Neural progenitor cell (in vitro differentiated cells): ENCODE results near the gene HUS1B. TPM values are rescaled to one million over a fixed set of nuclear protein-coding genes. Genes with fewer than 3 reads are reported as not detected.

Experiments
- DNase-seq: peaks from one replicate; pipeline ENCODE4 v3.0.0-alpha.2; 2016; ENCODE audit warnings: low spot score
- H2AFZ ChIP-seq: fragments of 200-600 bp; sonication (generic); replicated peaks from 2 replicates; pipeline ENCODE4 v1.6.1; 2016; ENCODE audit warnings: antibody characterized with exemption
- H3F3A ChIP-seq: fragments of 200-600 bp; sonication (generic); 2 replicates; pipeline ENCODE4 v1.6.1; 2016; ENCODE audit warnings: antibody characterized with exemption, low read depth
- H3K27ac ChIP-seq: fragments of 200-600 bp; sonication (generic); 2 replicates; pipeline ENCODE4 v1.5.1; 2016; ENCODE audit warnings: mild to moderate bottlenecking
- H3K27me3 ChIP-seq: fragments of 200-600 bp; sonication (generic); 2 replicates; pipeline ENCODE4 v1.6.1; 2016; ENCODE audit warnings: mild to moderate bottlenecking, moderate library complexity
- H3K36me3 ChIP-seq: fragments of 200-600 bp; sonication (generic); 2 replicates; pipeline ENCODE4 v1.5.1; 2016
- H3K4me1 ChIP-seq: fragments of 200-600 bp; sonication (generic); 2 replicates; pipeline ENCODE4 v1.6.1; 2016; ENCODE audit warnings: mixed run types
- H3K4me2 ChIP-seq: fragments of 200-600 bp; sonication (generic); 2 replicates; pipeline ENCODE4 v1.6.1; 2016
- H3K4me3 ChIP-seq: fragments of 200-600 bp; sonication (generic); 2 replicates; pipeline ENCODE4 v1.5.1; 2016
- H3K79me2 ChIP-seq: fragments of 200-600 bp; sonication (generic); 2 replicates; pipeline ENCODE4 v1.6.1; 2016; ENCODE audit warnings: low read depth
- H3K9ac ChIP-seq: fragments of 200-600 bp; sonication (generic); 2 replicates; pipeline ENCODE4 v1.6.1; 2016
- H3K9me3 ChIP-seq: fragments of 200-600 bp; sonication (generic); 2 replicates; pipeline ENCODE4 v1.5.1; 2016; ENCODE audit warnings: low read depth
- H4K20me1 ChIP-seq: fragments of 200-600 bp; sonication (generic); 2 replicates; pipeline ENCODE4 v1.6.1; 2016; ENCODE audit warnings: low read depth
- H3K27ac Mint-ChIP-seq: 3 replicates; pipeline ENCODE4 v1.8.0; 2021; ENCODE audit warnings: mixed read lengths
- H3K27me3 Mint-ChIP-seq: 2 replicates; pipeline ENCODE4 v1.8.0; 2022; ENCODE audit warnings: low read depth, mild to moderate bottlenecking, inconsistent platforms, moderate library complexity, mixed read lengths; ENCODE audit not compliant: insufficient read depth
- H3K36me3 Mint-ChIP-seq: 3 replicates; pipeline ENCODE4 v1.8.0; 2021; ENCODE audit warnings: mixed read lengths
- H3K4me1 Mint-ChIP-seq: 3 replicates; pipeline ENCODE4 v1.8.0; 2021; ENCODE audit warnings: mixed read lengths
- H3K4me3 Mint-ChIP-seq: 3 replicates; pipeline ENCODE4 v1.8.0; 2021; ENCODE audit warnings: mild to moderate bottlenecking, moderate library complexity, mixed read lengths
- H3K9me3 Mint-ChIP-seq: 3 replicates; pipeline ENCODE4 v1.8.0; 2020; ENCODE audit warnings: mixed read lengths
- EZH2 ChIP-seq: fragments of 200-600 bp; sonication (generic); IDR thresholded peaks from 2 replicates; pipeline ENCODE4 v1.6.1; 2017; ENCODE audit warnings: antibody characterized with exemption, mild to moderate bottlenecking, moderate library complexity
- EZH2phosphoT487 ChIP-seq: fragments of 200-600 bp; sonication (generic); IDR thresholded peaks from 2 replicates; pipeline ENCODE4 v1.6.1; 2017; ENCODE audit warnings: antibody characterized with exemption
- total RNA-seq: library from RNA; depleted of rRNA; stranded (reverse); fragments of >200 nt; gene quantifications from 2 replicates; pipeline ENCODE4 v1.2.3, GENCODE V29; 2015; ENCODE audit warnings: low replicate concordance
- TF ChIP-seq, protein P1 (sequence below): fragments of 200-600 bp; sonication (generic); IDR thresholded peaks from 2 replicates; pipeline ENCODE4 v1.5.1; 2017; ENCODE audit warnings: antibody characterized with exemption, mild to moderate bottlenecking

HUS1B gene
- total RNA-seq, 1 donor from 2014 or later = not detected

DNA sequence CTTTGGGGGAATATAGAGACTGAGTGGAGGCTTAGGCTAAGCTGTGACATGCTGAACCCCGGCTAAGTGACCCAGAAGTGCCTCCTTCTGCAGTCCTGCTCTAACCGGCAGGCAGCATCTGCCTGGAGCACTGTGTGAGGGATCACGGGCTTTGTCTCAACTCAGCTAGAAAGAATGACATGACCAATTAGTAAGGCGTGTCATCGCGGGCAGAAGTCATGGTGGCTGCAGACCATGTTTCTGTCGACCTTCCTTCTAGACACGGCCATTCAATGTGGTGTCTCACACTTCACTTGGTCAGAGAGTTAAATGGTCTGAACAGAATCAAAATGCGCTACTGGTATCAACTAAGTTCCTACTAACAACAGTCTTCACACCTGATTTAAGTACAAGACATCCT is 35.0 kb downstream of the HUS1B start:
- Histone ChIP-seq H3K4me1 (no peaks in the 10 kb centered on the region), H3K9ac (no peak overlapping the region), H3K79me2 (no peaks in the 10 kb centered on the region), H2AFZ (no peak overlapping the region), H3K27ac (no peak overlapping the region), H4K20me1 (no peaks in the 10 kb centered on the region), H3K27me3 (no peaks in the 10 kb centered on the region), H3K4me3 (no peak overlapping the region), H3K36me3 (peaks cover 6% of the 10 kb centered on the region), H3K9me3 (no peaks in the 10 kb centered on the region), H3F3A (no peaks in the 10 kb centered on the region), H3K4me2 (no peak overlapping the region)
- no peaks in the 10 kb centered on the region for H3K9me3 Mint-ChIP-seq
- TF ChIP-seq, protein P1, sequence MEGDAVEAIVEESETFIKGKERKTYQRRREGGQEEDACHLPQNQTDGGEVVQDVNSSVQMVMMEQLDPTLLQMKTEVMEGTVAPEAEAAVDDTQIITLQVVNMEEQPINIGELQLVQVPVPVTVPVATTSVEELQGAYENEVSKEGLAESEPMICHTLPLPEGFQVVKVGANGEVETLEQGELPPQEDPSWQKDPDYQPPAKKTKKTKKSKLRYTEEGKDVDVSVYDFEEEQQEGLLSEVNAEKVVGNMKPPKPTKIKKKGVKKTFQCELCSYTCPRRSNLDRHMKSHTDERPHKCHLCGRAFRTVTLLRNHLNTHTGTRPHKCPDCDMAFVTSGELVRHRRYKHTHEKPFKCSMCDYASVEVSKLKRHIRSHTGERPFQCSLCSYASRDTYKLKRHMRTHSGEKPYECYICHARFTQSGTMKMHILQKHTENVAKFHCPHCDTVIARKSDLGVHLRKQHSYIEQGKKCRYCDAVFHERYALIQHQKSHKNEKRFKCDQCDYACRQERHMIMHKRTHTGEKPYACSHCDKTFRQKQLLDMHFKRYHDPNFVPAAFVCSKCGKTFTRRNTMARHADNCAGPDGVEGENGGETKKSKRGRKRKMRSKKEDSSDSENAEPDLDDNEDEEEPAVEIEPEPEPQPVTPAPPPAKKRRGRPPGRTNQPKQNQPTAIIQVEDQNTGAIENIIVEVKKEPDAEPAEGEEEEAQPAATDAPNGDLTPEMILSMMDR = no peak
- TF ChIP-seq EZH2phosphoT487 = no peak
- TF ChIP-seq EZH2 = no peak
- H3K27ac Mint-ChIP-seq = no peak overlapping the region
- peaks cover 8% of the 10 kb centered on the region for H3K36me3 Mint-ChIP-seq
- H3K27me3 Mint-ChIP-seq = peaks cover 2% of the 10 kb centered on the region
- no peak overlapping the region for H3K4me3 Mint-ChIP-seq
- peaks cover 5% of the 10 kb centered on the region for H3K4me1 Mint-ChIP-seq
- DNase-seq = no peak

DNA sequence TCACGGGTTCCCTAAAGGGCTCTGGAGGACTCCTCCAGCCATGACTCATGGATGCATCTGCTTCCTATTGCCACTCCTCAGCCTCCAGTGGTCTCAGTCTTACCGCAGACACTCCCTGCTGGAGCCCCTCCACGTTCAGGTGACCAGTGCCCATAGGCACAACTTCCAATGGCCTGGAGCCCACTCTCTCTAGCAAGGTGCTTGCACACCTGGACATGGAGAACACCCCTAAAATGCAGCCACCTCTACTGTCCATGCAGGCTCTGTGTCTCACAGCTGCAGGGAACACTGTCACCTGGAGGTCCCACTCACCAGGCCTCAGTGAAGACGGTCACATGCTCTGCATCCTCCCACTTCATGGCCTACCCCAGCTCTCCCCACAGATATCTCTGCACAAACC is 36.0 kb downstream of the HUS1B start:
- peaks cover 2% of the 10 kb centered on the region for H3K27me3 Mint-ChIP-seq

DNA sequence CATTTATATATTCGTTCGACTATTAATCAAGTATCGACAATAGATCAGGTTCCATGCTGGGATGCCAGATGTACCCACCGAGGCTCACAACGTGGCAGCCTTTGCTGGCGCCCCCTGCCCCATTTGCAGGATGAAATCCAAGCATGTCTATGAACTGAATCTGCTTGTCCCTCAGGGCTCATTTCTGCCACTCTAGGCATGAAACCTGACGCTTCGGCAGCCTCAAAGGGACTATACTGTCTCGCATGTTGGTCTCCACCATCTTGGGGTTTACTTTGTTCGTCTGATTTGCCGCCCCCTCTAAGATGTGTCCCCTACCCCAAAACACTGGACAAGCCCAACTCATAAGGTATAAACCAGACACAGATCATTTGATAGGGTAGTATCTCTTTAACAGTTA is 36.7 kb downstream of the HUS1B start:
- peaks cover 10% of the 10 kb centered on the region for H3K36me3 ChIP-seq
- no peaks in the 10 kb centered on the region for H3K9me3 ChIP-seq
- H3K27me3 Mint-ChIP-seq = peaks cover 2% of the 10 kb centered on the region
- no peak overlapping the region for H3K4me2 ChIP-seq
- H3K9me3 Mint-ChIP-seq = no peaks in the 10 kb centered on the region
- H3K4me3 Mint-ChIP-seq = no peak overlapping the region
- no peaks in the 10 kb centered on the region for H4K20me1 ChIP-seq
- H3K4me1 ChIP-seq = no peaks in the 10 kb centered on the region
- no peaks in the 10 kb centered on the region for H3K79me2 ChIP-seq
- no peak for DNase-seq
- H3K27ac Mint-ChIP-seq = no peak overlapping the region
- peaks cover 12% of the 10 kb centered on the region for H3K36me3 Mint-ChIP-seq
- peaks cover 2% of the 10 kb centered on the region for H3K4me1 Mint-ChIP-seq
- no peak overlapping the region for H3K9ac ChIP-seq
- no peak overlapping the region for H3K4me3 ChIP-seq
- no peak overlapping the region for H3K27ac ChIP-seq
- H2AFZ ChIP-seq = no peak overlapping the region
- TF ChIP-seq, protein P1 = no peak
- no peak for TF ChIP-seq EZH2
- TF ChIP-seq EZH2phosphoT487 = no peak
- H3K27me3 ChIP-seq = no peaks in the 10 kb centered on the region
- no peaks in the 10 kb centered on the region for H3F3A ChIP-seq

More for the DNA sequence above, 36.0 kb downstream of the HUS1B start:
- Histone ChIP-seq H4K20me1 (no peaks in the 10 kb centered on the region), H3K4me1 (no peaks in the 10 kb centered on the region), H2AFZ (no peak overlapping the region), H3F3A (no peaks in the 10 kb centered on the region), H3K27ac (no peak overlapping the region), H3K9ac (no peak overlapping the region), H3K4me3 (no peak overlapping the region), H3K4me2 (no peak overlapping the region), H3K9me3 (no peaks in the 10 kb centered on the region), H3K36me3 (peaks cover 6% of the 10 kb centered on the region), H3K27me3 (no peaks in the 10 kb centered on the region), H3K79me2 (no peaks in the 10 kb centered on the region)
- DNase-seq = no peak
- Mint-ChIP-seq H3K4me3 (no peak overlapping the region), H3K27ac (peak overlapping the region; percentile 50), H3K36me3 (peaks cover 10% of the 10 kb centered on the region), H3K9me3 (no peaks in the 10 kb centered on the region), H3K4me1 (peaks cover 2% of the 10 kb centered on the region)
- TF ChIP-seq EZH2 (no peak), EZH2phosphoT487 (no peak)
- TF ChIP-seq, protein P1 = no peak
